Effector memory CD8-positive, alpha-beta T cell (primary cell): ENCODE measurements around the gene XXYLT1.

Experiments used
- ATAC-seq: fragments of 150-1000 bp; cut with Tn5 transposase; replicated peaks from 2 replicates; pipeline ENCODE4 v1.10.0; 2021; ENCODE audit warnings: mild to moderate bottlenecking, moderate library complexity
- DNase-seq, 3 experiments: peaks; one replicate each; pipeline ENCODE4 v3.0.0; 2021
- H3K27ac Mint-ChIP-seq, 2 donors: one replicate each; pipeline ENCODE4 v1.8.0; 2022; ENCODE audit warnings: mild to moderate bottlenecking in 2 of 2, mixed read lengths in 2 of 2, moderate library complexity in 2 of 2
- H3K27me3 Mint-ChIP-seq, 2 donors: one replicate each; pipeline ENCODE4 v1.8.0; 2022; ENCODE audit warnings: mixed read lengths in 2 of 2
- H3K36me3 Mint-ChIP-seq: one replicate; pipeline ENCODE4 v1.8.0; 2022; ENCODE audit warnings: mild to moderate bottlenecking, moderate library complexity, mixed read lengths; ENCODE audit not compliant: insufficient read depth
- H3K4me1 Mint-ChIP-seq, 2 donors: one replicate each; pipeline ENCODE4 v1.8.0; 2022; ENCODE audit warnings: low read depth in 2 of 2, mixed read lengths in 2 of 2
- H3K4me3 Mint-ChIP-seq, 2 donors: one replicate each; pipeline ENCODE4 v1.8.0; 2022; ENCODE audit warnings: mild to moderate bottlenecking in 2 of 2, mixed read lengths in 2 of 2, moderate library complexity in 2 of 2
- H3K9me3 Mint-ChIP-seq, 2 donors: one replicate each; pipeline ENCODE4 v1.8.0; 2022; ENCODE audit warnings: mixed read lengths in 2 of 2

Gene XXYLT1

DNA sequence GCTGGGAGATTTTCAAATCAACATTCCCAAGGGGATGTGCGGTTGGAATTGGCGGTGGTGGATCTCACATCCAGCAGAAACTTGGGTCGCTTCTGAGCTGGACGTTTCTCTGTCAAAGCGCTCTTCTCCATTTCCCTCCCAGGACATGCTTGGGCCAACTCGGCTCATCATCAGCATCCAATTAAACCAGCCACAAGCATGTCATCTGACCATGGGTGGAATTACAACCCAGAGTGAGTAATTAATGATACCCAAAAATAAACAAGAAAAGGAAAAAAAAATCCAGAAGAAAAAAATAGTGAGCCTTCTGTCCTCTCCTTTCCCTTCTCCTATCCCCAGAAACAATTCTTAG is 111.2 kb downstream of the XXYLT1 start:
- H3K27me3 Mint-ChIP-seq = no peaks in the 10 kb centered on the region
- H3K4me1 Mint-ChIP-seq = peaks cover 17% of the 10 kb centered on the region in 2 donors
- H3K36me3 Mint-ChIP-seq = no peaks in the 10 kb centered on the region
- DNase-seq (no peak), ATAC-seq (no peak)
- H3K27ac Mint-ChIP-seq = no peak overlapping the region
- H3K9me3 Mint-ChIP-seq = no peaks in the 10 kb centered on the region
- no peak overlapping the region for H3K4me3 Mint-ChIP-seq

DNA sequence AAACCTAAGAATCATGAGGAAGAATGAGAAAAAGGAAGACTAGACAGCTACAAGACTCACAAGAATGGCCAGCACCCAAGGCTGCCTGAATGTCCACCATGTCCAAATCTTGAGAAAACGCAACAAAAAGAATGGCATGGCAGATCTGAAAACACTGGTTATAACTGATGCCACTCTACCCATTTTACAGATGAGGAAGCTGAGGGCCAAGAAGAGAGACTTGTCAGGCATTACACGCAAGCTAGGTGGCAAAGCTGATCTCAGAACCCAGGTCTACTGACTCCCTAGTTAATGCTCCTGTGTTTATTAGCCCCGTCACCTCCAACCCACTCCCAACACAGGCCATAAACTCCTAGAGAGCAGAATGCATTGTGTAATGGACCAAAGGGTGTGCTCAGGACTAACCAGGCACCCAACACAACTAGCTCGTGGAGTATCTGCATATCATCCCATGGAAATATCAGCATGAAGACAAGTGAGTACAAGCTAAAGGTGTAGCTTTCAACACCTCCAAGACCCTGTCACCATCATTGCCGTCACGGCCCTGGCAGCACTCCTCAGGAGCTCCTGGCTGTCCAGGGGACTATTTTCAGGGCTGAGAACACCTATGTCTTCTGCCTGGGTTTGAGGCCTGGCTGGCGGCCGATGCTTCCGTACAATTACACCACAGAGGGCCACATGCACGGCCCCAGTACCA is 111.7 kb downstream of the XXYLT1 start:
- Mint-ChIP-seq H3K27ac (no peak overlapping the region), H3K36me3 (no peaks in the 10 kb centered on the region), H3K27me3 (no peaks in the 10 kb centered on the region), H3K9me3 (no peaks in the 10 kb centered on the region), H3K4me3 (no peak overlapping the region), H3K4me1 (peaks cover 17 to 20% of the 10 kb centered on the region in 2 donors)
- DNase-seq (no peak), ATAC-seq (no peak)

DNA sequence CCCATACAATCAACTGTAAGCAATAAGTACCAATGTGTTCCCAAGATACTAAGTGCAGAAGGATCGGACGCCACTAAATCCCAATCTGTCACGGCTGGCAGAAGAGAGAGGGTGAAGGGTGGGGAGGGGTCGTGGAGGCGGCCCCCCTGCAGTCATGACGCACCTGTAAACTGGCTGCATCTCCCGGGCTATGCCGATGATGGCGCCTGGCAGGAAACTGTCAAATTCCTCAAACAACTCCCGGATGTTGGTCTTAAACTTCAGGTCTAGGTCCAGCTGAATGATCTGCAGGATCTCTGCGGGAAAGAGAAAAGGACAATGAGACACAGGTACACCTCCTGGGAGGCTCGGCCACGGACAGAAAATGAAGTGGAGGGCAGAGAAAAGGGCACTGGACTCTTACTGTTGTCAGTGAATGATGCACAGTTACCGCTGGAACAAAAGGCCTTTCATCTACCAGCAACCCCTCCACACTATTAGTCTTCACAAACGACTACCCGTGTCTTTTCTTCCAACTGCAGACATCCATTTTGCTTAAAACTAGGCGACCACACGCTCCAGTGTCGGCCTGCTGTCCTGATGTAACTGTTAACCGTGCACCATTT is 114.6 kb downstream of the XXYLT1 start:
- Mint-ChIP-seq H3K36me3 (no peaks in the 10 kb centered on the region), H3K27me3 (no peaks in the 10 kb centered on the region), H3K27ac (peak overlapping the region in 1 of 2 donors; percentile 52), H3K9me3 (no peaks in the 10 kb centered on the region), H3K4me3 (no peak overlapping the region), H3K4me1 (peaks cover 0 to 8% of the 10 kb centered on the region in 2 donors)
- no peak for DNase-seq
- no peak for ATAC-seq

DNA sequence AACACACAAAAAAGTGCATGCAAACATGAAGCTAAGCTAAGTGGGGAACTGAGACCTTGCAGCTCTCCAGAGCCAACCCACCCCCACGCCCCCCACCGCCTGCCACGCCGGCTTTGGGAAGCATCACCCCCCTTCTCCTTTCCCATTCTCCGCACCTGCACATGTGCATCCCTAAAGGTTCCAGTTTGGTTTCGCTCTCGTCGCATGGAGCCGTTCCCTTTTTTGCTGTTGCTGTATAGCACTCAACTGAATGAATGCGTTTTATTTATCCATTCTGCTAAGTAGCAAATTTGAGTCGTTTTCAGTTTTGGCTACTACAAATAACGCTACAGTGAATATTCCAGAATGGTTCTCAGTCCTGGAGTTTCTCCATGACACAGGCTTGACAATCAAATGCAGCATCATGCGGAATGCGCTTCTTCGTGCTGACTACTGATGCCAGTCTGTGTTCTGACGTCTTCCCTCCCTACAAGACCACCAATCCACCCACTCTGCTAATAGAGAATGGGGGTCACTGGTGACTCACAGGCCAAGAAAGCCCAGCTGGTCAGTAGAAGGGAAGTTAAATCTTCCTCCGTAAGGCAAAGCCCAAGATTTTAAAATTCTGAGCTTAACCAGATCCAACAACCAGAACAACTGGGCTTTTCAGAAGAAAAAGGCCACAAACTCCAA is 115.3 kb downstream of the XXYLT1 start:
- H3K4me1 Mint-ChIP-seq = peaks cover 3 to 10% of the 10 kb centered on the region in 2 donors
- no peak for ATAC-seq
- no peak for DNase-seq
- no peaks in the 10 kb centered on the region for H3K9me3 Mint-ChIP-seq
- H3K27me3 Mint-ChIP-seq = no peaks in the 10 kb centered on the region
- no peaks in the 10 kb centered on the region for H3K36me3 Mint-ChIP-seq
- H3K4me3 Mint-ChIP-seq = no peak overlapping the region
- peak overlapping the region in 1 of 2 donors; percentile 52 for H3K27ac Mint-ChIP-seq

DNA sequence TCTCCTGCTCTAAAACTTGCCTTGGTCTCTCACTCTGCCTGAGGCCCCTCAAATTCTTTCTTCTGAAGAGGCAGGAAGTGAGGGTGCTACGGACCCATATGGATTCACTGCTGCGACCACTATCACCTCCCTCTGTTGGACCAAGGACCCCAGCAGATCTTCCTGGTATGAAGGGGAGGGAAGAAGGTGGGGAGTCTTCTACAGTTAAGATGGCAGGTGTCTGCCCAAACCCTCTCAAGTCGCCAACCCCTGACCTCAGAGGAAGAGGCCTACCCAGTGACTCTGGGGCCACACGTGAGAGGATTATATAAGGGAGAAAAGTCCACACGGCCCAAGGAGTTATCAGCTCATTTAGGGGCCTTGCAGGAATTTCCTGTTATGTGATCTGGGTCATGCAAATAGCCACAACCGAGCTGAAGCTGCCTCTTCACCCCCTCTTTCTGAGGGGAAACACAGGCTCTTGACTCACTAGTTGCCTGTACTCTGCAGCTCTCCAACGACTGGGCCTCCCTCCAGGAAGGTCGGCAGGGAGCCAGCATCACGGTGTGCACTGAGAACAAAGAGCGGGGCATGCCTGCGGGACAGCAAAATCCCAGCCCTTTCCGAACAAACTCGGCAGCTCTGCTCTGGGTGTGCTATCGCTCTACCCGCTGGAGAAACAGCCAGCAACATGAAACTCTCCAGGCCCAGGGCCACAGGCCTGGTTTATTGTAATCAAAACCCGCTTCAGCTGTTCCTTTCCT is 116.0 kb downstream of the XXYLT1 start:
- DNase-seq = no peak
- peaks cover 10 to 17% of the 10 kb centered on the region in 2 donors for H3K4me1 Mint-ChIP-seq
- no peaks in the 10 kb centered on the region for H3K27me3 Mint-ChIP-seq
- H3K9me3 Mint-ChIP-seq = no peaks in the 10 kb centered on the region
- no peak overlapping the region for H3K4me3 Mint-ChIP-seq
- H3K27ac Mint-ChIP-seq = no peak overlapping the region
- H3K36me3 Mint-ChIP-seq = no peaks in the 10 kb centered on the region
- peak; percentile 24 for ATAC-seq

DNA sequence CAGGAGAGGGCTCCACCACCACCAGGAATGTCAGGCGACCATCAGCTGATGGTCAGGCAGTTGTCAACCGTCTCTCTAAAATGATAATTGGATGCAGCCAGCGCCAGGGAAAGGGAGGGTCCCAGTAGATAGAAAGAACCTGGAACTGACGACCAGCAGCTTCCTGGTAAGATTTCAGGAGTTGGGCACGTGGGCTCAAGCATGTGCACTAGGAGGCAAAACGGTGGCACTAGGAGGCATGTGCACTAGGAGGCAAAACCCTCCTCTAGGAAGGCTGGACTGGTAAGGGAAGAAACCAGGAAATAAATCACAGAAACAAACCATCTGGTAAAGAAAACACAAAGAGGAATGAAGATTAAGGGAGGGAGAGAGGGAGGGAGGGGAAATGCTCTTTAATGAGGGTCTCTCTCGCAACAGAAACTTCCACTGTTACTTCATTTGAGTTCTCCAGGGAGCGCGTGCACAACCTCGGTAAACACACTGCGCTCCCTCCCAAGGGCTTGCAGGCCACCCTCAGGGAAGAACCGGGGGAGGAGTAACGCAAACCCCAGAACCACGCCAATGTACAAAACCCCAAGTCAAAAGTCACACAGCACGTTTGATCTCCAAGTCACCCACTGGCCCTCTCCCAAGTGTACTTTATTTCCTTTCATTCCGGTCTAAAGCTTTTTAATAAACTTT is 116.7 kb downstream of the XXYLT1 start:
- Mint-ChIP-seq H3K4me3 (no peak overlapping the region), H3K9me3 (no peaks in the 10 kb centered on the region), H3K27me3 (no peaks in the 10 kb centered on the region), H3K4me1 (peaks cover 10 to 17% of the 10 kb centered on the region in 2 donors), H3K27ac (no peak overlapping the region), H3K36me3 (no peaks in the 10 kb centered on the region)
- no peak for ATAC-seq
- no peak for DNase-seq

DNA sequence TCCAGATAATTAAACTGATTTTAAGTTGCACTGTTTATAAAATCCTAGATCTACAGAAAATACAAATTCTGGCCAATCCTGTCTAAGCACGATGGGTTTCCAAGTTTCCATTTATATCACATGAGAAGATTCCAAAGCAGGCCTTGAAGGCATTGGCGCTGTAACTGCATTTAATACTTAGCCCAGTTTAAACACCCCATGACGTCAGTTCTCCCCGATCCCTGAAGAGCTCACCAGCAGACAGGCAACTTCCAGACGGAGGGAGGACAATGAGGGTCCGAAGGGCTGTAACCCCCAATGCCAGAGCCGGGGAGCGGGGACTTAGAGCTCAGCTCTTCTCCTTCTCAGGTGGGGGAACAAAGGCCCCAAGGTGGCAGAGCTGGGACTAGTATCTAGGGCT is 117.3 kb downstream of the XXYLT1 start:
- ATAC-seq = no peak
- DNase-seq = no peak
- no peaks in the 10 kb centered on the region for H3K27me3 Mint-ChIP-seq
- no peaks in the 10 kb centered on the region for H3K36me3 Mint-ChIP-seq
- no peak overlapping the region for H3K27ac Mint-ChIP-seq
- H3K9me3 Mint-ChIP-seq = no peaks in the 10 kb centered on the region
- peaks cover 10 to 17% of the 10 kb centered on the region in 2 donors for H3K4me1 Mint-ChIP-seq
- no peak overlapping the region for H3K4me3 Mint-ChIP-seq

DNA sequence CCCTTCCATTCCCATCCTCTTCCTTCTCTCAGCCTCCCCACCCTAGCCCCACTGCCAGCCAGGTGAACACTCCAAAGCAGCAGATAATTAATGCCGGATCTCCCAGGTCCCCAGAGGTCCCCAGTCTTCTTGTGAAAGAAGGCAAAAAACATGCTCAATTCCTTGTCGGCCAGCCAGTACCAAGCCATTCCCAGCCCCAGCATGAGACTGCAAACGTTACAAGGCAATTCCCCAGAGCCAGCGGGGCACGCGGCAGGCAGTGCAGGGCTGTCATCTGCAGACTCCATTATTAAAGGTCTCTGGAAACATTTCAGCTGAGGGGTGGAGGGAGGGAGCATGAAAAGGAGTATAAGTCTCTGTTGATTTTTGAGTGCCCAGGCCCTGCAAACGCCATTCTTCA is 117.8 kb downstream of the XXYLT1 start:
- no peak overlapping the region for H3K27ac Mint-ChIP-seq
- H3K9me3 Mint-ChIP-seq = no peaks in the 10 kb centered on the region
- peaks cover 10 to 20% of the 10 kb centered on the region in 2 donors for H3K4me1 Mint-ChIP-seq
- ATAC-seq (no peak), DNase-seq (no peak)
- no peaks in the 10 kb centered on the region for H3K27me3 Mint-ChIP-seq
- no peaks in the 10 kb centered on the region for H3K36me3 Mint-ChIP-seq
- H3K4me3 Mint-ChIP-seq = no peak overlapping the region

DNA sequence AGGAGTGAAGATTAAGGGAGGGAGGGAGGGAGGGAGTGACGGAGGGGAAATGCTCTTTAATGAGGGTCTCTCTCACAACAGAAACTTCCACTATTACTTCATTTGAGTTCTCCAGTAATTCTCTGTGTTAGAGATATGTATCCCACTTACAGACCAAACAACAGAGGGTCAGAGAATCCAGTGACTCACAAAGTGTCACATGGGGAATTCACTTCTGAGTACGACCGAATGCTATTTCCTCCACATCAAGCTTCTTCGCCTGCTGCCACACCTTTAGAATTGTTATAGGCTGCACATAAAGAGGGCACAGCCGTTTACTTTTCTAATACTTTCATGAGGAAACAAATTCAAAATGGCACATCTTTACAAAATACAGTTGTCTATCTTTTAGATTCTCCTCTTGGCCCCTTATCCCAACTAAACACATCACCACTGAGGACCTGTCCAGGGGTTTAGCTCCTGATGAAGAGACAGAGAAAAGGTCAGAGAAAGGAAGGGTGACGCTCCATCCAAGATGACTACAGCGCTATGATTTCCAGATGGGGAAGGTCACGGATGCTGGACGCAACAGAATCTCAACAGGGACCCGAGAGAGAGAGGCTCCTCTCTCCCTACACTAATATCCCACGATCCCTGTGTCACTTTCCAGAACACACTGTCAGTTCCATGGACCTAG is 119.0 kb downstream of the XXYLT1 start:
- Mint-ChIP-seq H3K36me3 (no peaks in the 10 kb centered on the region), H3K4me3 (no peak overlapping the region), H3K27me3 (no peaks in the 10 kb centered on the region), H3K4me1 (peaks cover 18 to 27% of the 10 kb centered on the region in 2 donors), H3K27ac (no peak overlapping the region), H3K9me3 (no peaks in the 10 kb centered on the region)
- ATAC-seq (no peak), DNase-seq (no peak)

DNA sequence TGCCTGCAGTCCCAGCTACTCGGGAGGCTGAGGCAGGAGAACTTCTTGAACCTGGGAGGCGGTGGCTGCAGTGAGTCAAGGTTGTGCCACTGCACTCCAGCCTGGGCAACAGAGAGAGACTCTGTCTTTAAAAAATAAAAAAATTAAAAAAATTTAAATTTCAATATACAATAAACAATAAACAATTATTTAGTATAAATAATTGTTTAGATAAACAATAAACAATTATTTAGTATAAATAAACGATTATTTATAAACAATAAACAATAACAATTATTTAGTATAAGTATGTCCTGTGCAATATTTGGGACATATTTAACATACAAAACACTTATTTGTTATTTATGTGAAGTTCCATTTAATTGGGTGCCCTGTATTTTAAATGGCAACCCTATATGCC is 119.6 kb downstream of the XXYLT1 start:
- Mint-ChIP-seq H3K4me1 (peaks cover 19 to 27% of the 10 kb centered on the region in 2 donors), H3K9me3 (no peaks in the 10 kb centered on the region), H3K27me3 (no peaks in the 10 kb centered on the region), H3K4me3 (peak overlapping the region in 1 of 2 donors; percentile 57), H3K36me3 (no peaks in the 10 kb centered on the region), H3K27ac (peak overlapping the region in 1 of 2 donors; percentile 87)
- no peak for DNase-seq
- ATAC-seq = no peak

DNA sequence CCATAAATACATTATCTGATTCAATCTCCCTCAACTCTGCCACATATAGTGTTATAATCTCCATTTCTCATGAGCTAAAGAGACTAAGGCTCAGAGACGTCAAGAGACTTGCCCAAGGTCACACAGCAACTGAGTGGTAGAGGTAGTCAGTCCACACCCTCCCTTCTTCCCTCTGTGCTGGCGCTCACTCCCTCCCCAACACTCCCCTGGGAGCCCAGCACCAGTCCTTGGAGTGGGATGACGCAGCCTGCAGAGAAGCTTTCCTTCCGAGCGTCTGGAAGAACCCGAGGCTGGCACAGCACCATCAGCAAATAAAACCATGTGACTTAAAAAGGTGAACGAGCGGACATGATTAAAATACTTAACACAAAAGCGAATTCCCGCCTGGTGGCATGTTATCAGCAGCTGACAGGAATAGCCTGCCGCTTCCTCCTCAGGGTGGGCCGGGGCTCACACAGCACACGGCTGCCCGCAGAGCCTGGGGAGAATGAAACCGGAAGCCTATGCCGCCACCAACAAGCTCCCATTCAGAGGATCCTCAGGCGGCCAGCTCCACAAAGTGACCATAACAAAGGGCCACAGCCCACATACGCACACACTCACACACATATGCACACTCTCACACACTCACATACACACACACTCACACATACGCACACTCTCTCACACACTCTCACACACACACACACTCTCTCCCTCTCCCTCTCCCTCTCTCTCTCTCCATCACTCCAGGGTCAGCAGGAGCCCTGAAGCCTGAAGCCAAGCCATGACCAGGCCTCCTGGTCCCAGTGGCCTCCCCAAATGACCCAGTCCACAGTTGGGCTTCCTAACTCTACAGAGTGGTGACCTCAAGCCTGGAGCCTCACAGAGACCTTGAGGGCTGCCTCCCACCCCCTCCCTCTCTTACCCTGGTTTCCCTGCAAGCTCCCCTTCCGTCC is 120.5 kb downstream of the XXYLT1 start:
- DNase-seq = peak in 1 of 3 experiments; percentile 10

More for the DNA sequence above, 120.5 kb downstream of the XXYLT1 start:
- Mint-ChIP-seq H3K36me3 (no peaks in the 10 kb centered on the region), H3K27ac (peak overlapping the region; percentile 8 to 87), H3K4me1 (peaks cover 19 to 25% of the 10 kb centered on the region in 2 donors), H3K27me3 (no peaks in the 10 kb centered on the region), H3K9me3 (no peaks in the 10 kb centered on the region), H3K4me3 (peak overlapping the region; percentile 57 to 78)
- peak; percentile 80 for ATAC-seq
